SK-N-SH (cell line): ENCODE data around the gene AURKB.

Experiments
- CHD2 ChIP-seq: fragments of 150-350 bp; IDR thresholded peaks from 2 replicates; pipeline ENCODE4 v1.6.1; 2018; ENCODE audit warnings: low read length; ENCODE audit not compliant: partially characterized antibody
- CTCF ChIP-seq: fragments of 200-600 bp; sonication (generic); IDR thresholded peaks from 2 replicates; pipeline ENCODE4 v1.6.1; 2017; ENCODE audit warnings: antibody characterized with exemption, mild to moderate bottlenecking, moderate library complexity
- ELF1 ChIP-seq: IDR thresholded peaks from 2 replicates; pipeline ENCODE4 v1.4.0; 2012
- EP300 ChIP-seq, 2 experiments: IDR thresholded peaks; 2 replicates each; pipeline versions ENCODE4 v1.4.0 to v1.6.1; 2012; ENCODE audit warnings: borderline replicate concordance in 1 of 2, low read depth in 1 of 2, low read length in 1 of 2
- FOXM1 ChIP-seq: IDR thresholded peaks from 2 replicates; pipeline ENCODE4 v1.4.0; 2012; ENCODE audit warnings: low read depth, mild to moderate bottlenecking
- JUND ChIP-seq: IDR thresholded peaks from 2 replicates; pipeline ENCODE4 v1.4.0; 2012
- MXI1 ChIP-seq: IDR thresholded peaks from 2 replicates; pipeline ENCODE4 v1.6.1; 2012; ENCODE audit warnings: mild to moderate bottlenecking, low read depth, low read length, improper control_type of control experiment
- POLR2AphosphoS5 ChIP-seq: IDR thresholded peaks from 2 replicates; pipeline ENCODE4 v1.6.1; 2012; ENCODE audit warnings: low read depth, low read length
- RFX5 ChIP-seq: IDR thresholded peaks from 2 replicates; pipeline ENCODE4 v1.6.1; 2012; ENCODE audit warnings: mild to moderate bottlenecking, improper control_type of control experiment, low read length
- SMC3 ChIP-seq: IDR thresholded peaks from 2 replicates; pipeline ENCODE4 v1.6.1; 2012; ENCODE audit warnings: low read depth, low read length, improper control_type of control experiment
- TF ChIP-seq, protein P1 (sequence below): IDR thresholded peaks from 2 replicates; pipeline ENCODE4 v1.6.1; 2012; ENCODE audit warnings: mild to moderate bottlenecking, low read depth, low read length, moderate library complexity

DNA sequence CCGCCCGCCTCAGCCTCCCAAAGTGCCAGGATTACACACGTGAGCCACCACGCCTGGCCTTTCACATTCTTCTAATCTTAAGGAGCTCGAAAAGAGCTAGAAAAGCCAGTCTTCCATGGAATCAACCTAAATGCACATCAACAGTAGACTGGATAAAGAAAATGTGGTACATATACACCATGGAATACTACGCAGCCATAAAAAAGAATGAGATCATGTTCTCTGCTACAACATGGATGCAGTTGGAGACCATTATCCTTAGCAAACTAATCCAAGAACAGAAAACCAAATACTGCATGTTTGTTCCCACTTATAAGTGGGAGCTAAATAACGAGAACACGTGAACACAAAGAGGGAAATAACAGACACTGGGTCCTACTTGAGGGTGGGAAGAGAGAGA lies 34.4 kb upstream of the AURKB start:
- TF ChIP-seq JUND (no peak), RFX5 (no peak), CTCF (no peak), CHD2 (no peak), EP300 (IDR thresholded peaks at IDR 0.05; ENCODE audit: borderline replicate concordance in 1 of 2, low read depth in 1 of 2, low read length in 1 of 2) (no peak), ELF1 (no peak), FOXM1 (no peak), SMC3 (no peak), MXI1 (no peak), POLR2AphosphoS5 (no peak)
- TF ChIP-seq, protein P1, sequence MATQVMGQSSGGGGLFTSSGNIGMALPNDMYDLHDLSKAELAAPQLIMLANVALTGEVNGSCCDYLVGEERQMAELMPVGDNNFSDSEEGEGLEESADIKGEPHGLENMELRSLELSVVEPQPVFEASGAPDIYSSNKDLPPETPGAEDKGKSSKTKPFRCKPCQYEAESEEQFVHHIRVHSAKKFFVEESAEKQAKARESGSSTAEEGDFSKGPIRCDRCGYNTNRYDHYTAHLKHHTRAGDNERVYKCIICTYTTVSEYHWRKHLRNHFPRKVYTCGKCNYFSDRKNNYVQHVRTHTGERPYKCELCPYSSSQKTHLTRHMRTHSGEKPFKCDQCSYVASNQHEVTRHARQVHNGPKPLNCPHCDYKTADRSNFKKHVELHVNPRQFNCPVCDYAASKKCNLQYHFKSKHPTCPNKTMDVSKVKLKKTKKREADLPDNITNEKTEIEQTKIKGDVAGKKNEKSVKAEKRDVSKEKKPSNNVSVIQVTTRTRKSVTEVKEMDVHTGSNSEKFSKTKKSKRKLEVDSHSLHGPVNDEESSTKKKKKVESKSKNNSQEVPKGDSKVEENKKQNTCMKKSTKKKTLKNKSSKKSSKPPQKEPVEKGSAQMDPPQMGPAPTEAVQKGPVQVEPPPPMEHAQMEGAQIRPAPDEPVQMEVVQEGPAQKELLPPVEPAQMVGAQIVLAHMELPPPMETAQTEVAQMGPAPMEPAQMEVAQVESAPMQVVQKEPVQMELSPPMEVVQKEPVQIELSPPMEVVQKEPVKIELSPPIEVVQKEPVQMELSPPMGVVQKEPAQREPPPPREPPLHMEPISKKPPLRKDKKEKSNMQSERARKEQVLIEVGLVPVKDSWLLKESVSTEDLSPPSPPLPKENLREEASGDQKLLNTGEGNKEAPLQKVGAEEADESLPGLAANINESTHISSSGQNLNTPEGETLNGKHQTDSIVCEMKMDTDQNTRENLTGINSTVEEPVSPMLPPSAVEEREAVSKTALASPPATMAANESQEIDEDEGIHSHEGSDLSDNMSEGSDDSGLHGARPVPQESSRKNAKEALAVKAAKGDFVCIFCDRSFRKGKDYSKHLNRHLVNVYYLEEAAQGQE, result no peak
